ENCODE results near the gene PCA3. TPM values are rescaled to one million over a fixed set of nuclear protein-coding genes. Genes with fewer than 3 reads are reported as not detected.

PCA3 gene
- total and polyA plus RNA-seq, 10 donors: 0.27 to 0.35 TPM; not detected in 8

DNA sequence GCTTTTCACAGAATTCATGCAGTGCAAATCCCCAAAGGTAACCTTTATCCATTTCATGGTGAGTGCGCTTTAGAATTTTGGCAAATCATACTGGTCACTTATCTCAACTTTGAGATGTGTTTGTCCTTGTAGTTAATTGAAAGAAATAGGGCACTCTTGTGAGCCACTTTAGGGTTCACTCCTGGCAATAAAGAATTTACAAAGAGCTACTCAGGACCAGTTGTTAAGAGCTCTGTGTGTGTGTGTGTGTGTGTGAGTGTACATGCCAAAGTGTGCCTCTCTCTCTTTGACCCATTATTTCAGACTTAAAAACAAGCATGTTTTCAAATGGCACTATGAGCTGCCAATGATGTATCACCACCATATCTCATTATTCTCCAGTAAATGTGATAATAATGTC lies 21.3 kb downstream of the PCA3 start:
- Histone ChIP-seq H3K27ac (no peak overlapping the region), H3K9me3 (no peaks in the 10 kb centered on the region), H3K4me3 (no peak overlapping the region), H3K27me3 (replicated peaks in 1 of 7) (peaks cover 0 to 4% (median 0%) of the 10 kb centered on the region in 7 donors), H3K4me1 (no peaks in the 10 kb centered on the region), H3K36me3 (no peaks in the 10 kb centered on the region)
- no peak for TF ChIP-seq POLR2AphosphoS5 (IDR thresholded peaks at IDR 0.05)
- TF ChIP-seq POLR2A (IDR thresholded peaks at IDR 0.05): no peak
- no peak for TF ChIP-seq CTCF (IDR thresholded peaks at IDR 0.05 in 8 of 11, conservative IDR thresholded peaks at IDR 0.05 in 3 of 11)
- DNase-seq: no peak
- intact Hi-C loops (cut with DNase I; ENCODE audit: low total_unique reads): no loop called here
- WGBS, 5 donors: 93 to 98% (median 94%) methylated on average over 1 of the region's 1 CpG

DNA sequence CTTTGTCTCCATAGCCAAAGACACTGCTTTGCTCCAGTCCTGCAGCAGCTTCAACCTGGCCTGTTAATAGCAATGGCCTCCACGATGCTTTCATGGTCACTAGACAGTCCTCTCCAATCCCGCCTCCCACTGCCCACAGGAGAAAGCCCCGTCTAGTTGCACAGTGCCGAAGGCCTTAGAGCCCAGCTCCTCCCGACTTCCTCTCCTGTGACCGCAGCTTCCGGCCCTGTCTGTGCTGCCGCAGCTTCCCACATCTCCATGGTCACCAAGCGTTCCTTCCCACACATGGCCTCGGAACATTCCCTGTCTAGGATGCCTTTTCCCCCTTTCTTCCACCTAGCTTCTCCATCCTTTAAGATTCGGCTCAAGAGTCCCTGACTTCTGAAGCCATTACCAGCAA lies 23.4 kb downstream of the PCA3 start:
- Histone ChIP-seq H3K36me3 (no peaks in the 10 kb centered on the region), H3K27ac (no peak overlapping the region), H3K27me3 (replicated peaks in 1 of 7) (peaks cover 0 to 4% (median 0%) of the 10 kb centered on the region in 7 donors), H3K4me3 (no peak overlapping the region), H3K9me3 (no peaks in the 10 kb centered on the region), H3K4me1 (no peaks in the 10 kb centered on the region)
- intact Hi-C loops (cut with DNase I; ENCODE audit: low total_unique reads): no loop called here
- no peak for DNase-seq
- 69 to 85% (median 73%) methylated on average over 11 of the region's 11 CpGs for WGBS, 5 donors
- TF ChIP-seq CTCF (IDR thresholded peaks at IDR 0.05 in 8 of 11, conservative IDR thresholded peaks at IDR 0.05 in 3 of 11): no peak
- no peak for TF ChIP-seq POLR2A (IDR thresholded peaks at IDR 0.05)
- TF ChIP-seq POLR2AphosphoS5 (IDR thresholded peaks at IDR 0.05): no peak

DNA sequence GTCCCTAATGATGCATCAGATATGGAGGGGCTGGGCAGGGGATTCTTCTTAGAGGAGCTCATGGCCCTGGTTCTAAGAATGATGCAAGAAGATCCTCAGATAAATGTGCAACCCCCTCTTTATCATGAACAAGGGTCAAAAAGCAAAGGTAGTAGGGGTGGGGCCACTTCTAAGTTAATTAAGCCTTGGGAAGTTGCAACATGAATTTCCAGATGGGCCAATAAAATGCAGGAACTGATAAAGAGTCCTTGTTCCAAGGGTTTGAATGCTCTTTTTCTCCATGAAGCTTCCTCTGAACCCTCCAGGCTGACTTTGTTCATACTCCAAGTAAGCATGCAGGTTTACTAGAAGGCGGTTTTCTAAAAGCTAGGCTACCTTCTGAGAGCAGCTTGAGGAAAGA lies 25.6 kb downstream of the PCA3 start:
- intact Hi-C loops (cut with DNase I; ENCODE audit: low total_unique reads): no loop called here
- TF ChIP-seq POLR2AphosphoS5 (IDR thresholded peaks at IDR 0.05): no peak
- no peak for TF ChIP-seq POLR2A (IDR thresholded peaks at IDR 0.05)
- TF ChIP-seq CTCF (IDR thresholded peaks at IDR 0.05 in 8 of 11, conservative IDR thresholded peaks at IDR 0.05 in 3 of 11): no peak
- DNase-seq: no peak
- no peaks in the 10 kb centered on the region for H3K36me3 ChIP-seq
- H3K27me3 ChIP-seq (replicated peaks in 1 of 7): peaks cover 0 to 4% (median 0%) of the 10 kb centered on the region in 7 donors
- H3K4me3 ChIP-seq: no peak overlapping the region
- no peak overlapping the region for H3K27ac ChIP-seq
- WGBS, 5 donors: 82 to 94% (median 92%) methylated on average over 1 of the region's 1 CpG
- H3K9me3 ChIP-seq: no peaks in the 10 kb centered on the region
- no peaks in the 10 kb centered on the region for H3K4me1 ChIP-seq

GRCh38 chr9:76793784-76794431 lies 29.7 kb downstream of the PCA3 start:
- 90 to 98% (median 92%) methylated on average over 15 of the region's 15 CpGs for WGBS, 5 donors
- no peak for TF ChIP-seq POLR2A (IDR thresholded peaks at IDR 0.05)
- TF ChIP-seq CTCF (IDR thresholded peaks at IDR 0.05 in 8 of 11, conservative IDR thresholded peaks at IDR 0.05 in 3 of 11): no peak
- TF ChIP-seq POLR2AphosphoS5 (IDR thresholded peaks at IDR 0.05): no peak
- no peaks in the 10 kb centered on the region for H3K9me3 ChIP-seq
- no peak overlapping the region for H3K27ac ChIP-seq
- H3K4me3 ChIP-seq: no peak overlapping the region
- intact Hi-C loops (cut with DNase I; ENCODE audit: low total_unique reads): no loop called here
- DNase-seq: no peak
- no peaks in the 10 kb centered on the region for H3K27me3 ChIP-seq (replicated peaks in 1 of 7)
- H3K36me3 ChIP-seq: no peaks in the 10 kb centered on the region
- H3K4me1 ChIP-seq: no peaks in the 10 kb centered on the region
